H1 (cell line): ENCODE results near the gene RFLNA. TPM values are rescaled to one million over a fixed set of nuclear protein-coding genes. Genes with fewer than 3 reads are reported as not detected.
A peak's percentile ranks its signal among the peaks of the same experiment; 100 is the strongest.

Experiments used
- CTCF ChIA-PET: fragments of 300-600 bp; sonication (Branson Sonifier 250); formaldehyde crosslinking; loops from one replicate; lab custom pipeline; 2021; ENCODE audit not compliant: partially characterized antibody; lab: Charles Lee
- POLR2A ChIA-PET: fragments of 300-600 bp; sonication (Branson Sonifier 250); formaldehyde crosslinking; loops from one replicate; lab custom pipeline; 2021; ENCODE audit warnings: inconsistent platforms; ENCODE audit not compliant: partially characterized antibody; lab: Charles Lee
- DNase-seq, 2 experiments: peaks; one replicate each; pipeline versions ENCODE4 v3.0.0 to v3.0.0-alpha.2; 2010 to 2022; ENCODE audit warnings: low spot score in 2 of 2, low read depth in 1 of 2, mixed read lengths in 1 of 2
- FAIRE-seq: peaks from 2 replicates; lab custom pipeline; 2011; peaks lifted over from hg19 to GRCh38; lab: Jason Lieb, UNC
- H2AFZ ChIP-seq: 2 replicates; pipeline ENCODE4 v1.8.1; 2012; ENCODE audit warnings: low read length, inconsistent platforms
- H2AK5ac ChIP-seq: 2 replicates; pipeline ENCODE4 v1.6.1; 2013; ENCODE audit warnings: low read depth, low read length
- H2BK120ac ChIP-seq: replicated peaks from 2 replicates; pipeline ENCODE3; 2013; ENCODE audit warnings: low read depth, low read length, inconsistent platforms
- H2BK12ac ChIP-seq: 2 replicates; pipeline ENCODE4 v1.6.1; 2013; ENCODE audit warnings: low read depth, low read length
- H2BK15ac ChIP-seq: 2 replicates; pipeline ENCODE4 v1.6.1; 2013; ENCODE audit warnings: low read length
- H2BK20ac ChIP-seq: 2 replicates; pipeline ENCODE4 v1.6.1; 2013; ENCODE audit warnings: low read length
- H2BK5ac ChIP-seq: 2 replicates; pipeline ENCODE4 v1.6.1; 2013; ENCODE audit warnings: low read depth, low read length
- H3K14ac ChIP-seq: 2 replicates; pipeline ENCODE4 v1.6.1; 2013; ENCODE audit warnings: inconsistent platforms; ENCODE audit not compliant: insufficient read length
- H3K18ac ChIP-seq: 2 replicates; pipeline ENCODE4 v1.6.1; 2013; ENCODE audit warnings: low read length; ENCODE audit errors: extremely low read depth
- H3K23ac ChIP-seq: 2 replicates; pipeline ENCODE4 v1.6.1; 2013; ENCODE audit warnings: inconsistent platforms; ENCODE audit not compliant: insufficient read length
- H3K23me2 ChIP-seq: 2 replicates; pipeline ENCODE4 v1.6.1; 2013; ENCODE audit warnings: low read depth, low read length
- H3K27ac ChIP-seq: 2 replicates; pipeline ENCODE4 v1.6.1; 2011; ENCODE audit warnings: low read depth, low read length, inconsistent platforms
- H3K27me3 ChIP-seq, 4 experiments: replicated peaks in 1 of 4; 1 replicate in 1 of 4; 2 replicates in 3 of 4; pipeline versions ENCODE4 v1.6.1 to v1.8.1; 2011 to 2013; ENCODE audit warnings: low read length in 3 of 4, mild to moderate bottlenecking in 3 of 4, inconsistent platforms in 2 of 4, mixed read lengths in 2 of 4, moderate library complexity in 1 of 4; ENCODE audit not compliant: control insufficient read depth in 3 of 4, insufficient read depth in 3 of 4; ENCODE audit errors: extremely low read depth in 1 of 4
- H3K36me3 ChIP-seq, 4 experiments: 2 replicates each; pipeline versions ENCODE4 v1.6.1 to v1.8.1; 2011 to 2013; ENCODE audit warnings: mild to moderate bottlenecking in 4 of 4, low read length in 3 of 4, moderate library complexity in 2 of 4, control low read depth in 1 of 4, inconsistent platforms in 1 of 4; ENCODE audit not compliant: insufficient read depth in 4 of 4, control insufficient read depth in 2 of 4
- H3K4ac ChIP-seq: replicated peaks from 2 replicates; pipeline ENCODE3; 2013; ENCODE audit warnings: low read length, low read depth, mixed read lengths, inconsistent platforms; ENCODE audit not compliant: insufficient read length
- H3K4me1 ChIP-seq, 4 experiments: replicated peaks in 1 of 4; 1 replicate in 1 of 4; 2 replicates in 3 of 4; pipeline versions ENCODE4 v1.6.1 to v1.8.1; 2011 to 2013; ENCODE audit warnings: low read length in 3 of 4, inconsistent platforms in 2 of 4, mixed read lengths in 1 of 4; ENCODE audit not compliant: insufficient read depth in 4 of 4, control insufficient read depth in 3 of 4
- H3K4me2 ChIP-seq, 2 experiments: 2 replicates each; pipeline versions ENCODE4 v1.6.1 to v1.8.1; 2011 to 2013; ENCODE audit warnings: low read depth in 2 of 2, low read length in 2 of 2, control low read depth in 1 of 2, inconsistent platforms in 1 of 2, mild to moderate bottlenecking in 1 of 2; ENCODE audit not compliant: insufficient read depth in 1 of 2
- H3K4me3 ChIP-seq, 4 experiments: fragments of 200-600, 300-600 bp in 1 of 4; sonication (generic), shearing (Covaris generic), sonication (Bioruptor Twin) in 1 of 4; 2 replicates each; pipeline versions ENCODE4 v1.5.1 to v1.8.1; 2011 to 2016; ENCODE audit warnings: low read length in 4 of 4, low read depth in 3 of 4, control low read depth in 2 of 4, inconsistent platforms in 2 of 4, mild to moderate bottlenecking in 2 of 4, mixed read lengths in 1 of 4, moderate library complexity in 1 of 4; ENCODE audit not compliant: insufficient read depth in 2 of 4; ENCODE audit errors: extremely low read depth in 1 of 4
- H3K56ac ChIP-seq: replicated peaks from 2 replicates; pipeline ENCODE3; 2013; ENCODE audit warnings: low read depth, mild to moderate bottlenecking, mixed read lengths, low read length, inconsistent platforms; ENCODE audit not compliant: insufficient read length
- H3K79me1 ChIP-seq: 2 replicates; pipeline ENCODE4 v1.6.1; 2013; ENCODE audit warnings: low read depth, low read length, control low read depth
- H3K79me2 ChIP-seq, 2 experiments: 2 replicates each; pipeline versions ENCODE4 v1.6.1 to v1.8.1; 2012 to 2013; ENCODE audit warnings: low read length in 2 of 2, mild to moderate bottlenecking in 2 of 2, inconsistent platforms in 1 of 2; ENCODE audit not compliant: insufficient read depth in 2 of 2, control insufficient read depth in 1 of 2
- H3K9ac ChIP-seq, 4 experiments: replicated peaks in 1 of 4; 1 replicate in 1 of 4; 2 replicates in 3 of 4; pipeline versions ENCODE4 v1.6.1 to v1.8.1; 2011 to 2013; ENCODE audit warnings: low read depth in 3 of 4, low read length in 3 of 4, control low read depth in 2 of 4, mild to moderate bottlenecking in 2 of 4, moderate library complexity in 2 of 4, inconsistent platforms in 1 of 4; ENCODE audit errors: extremely low read depth in 1 of 4
- H3K9me3 ChIP-seq, 2 experiments: 2 replicates each; pipeline versions ENCODE4 v1.6.1 to v1.8.1; 2012 to 2013; ENCODE audit warnings: mild to moderate bottlenecking in 2 of 2, moderate library complexity in 2 of 2, control low read depth in 1 of 2, inconsistent platforms in 1 of 2, low read depth in 1 of 2, low read length in 1 of 2, mixed read lengths in 1 of 2; ENCODE audit not compliant: insufficient read depth in 2 of 2
- H4K20me1 ChIP-seq, 2 experiments: replicated peaks in 1 of 2; 2 replicates each; pipeline versions ENCODE3 to v1.8.1; 2011 to 2013; ENCODE audit warnings: inconsistent platforms in 2 of 2, low read length in 2 of 2, mild to moderate bottlenecking in 1 of 2; ENCODE audit not compliant: insufficient read depth in 2 of 2, control insufficient read depth in 1 of 2
- H4K5ac ChIP-seq: 2 replicates; pipeline ENCODE4 v1.6.1; 2013; ENCODE audit warnings: low read length, low read depth, mixed read lengths, inconsistent platforms; ENCODE audit not compliant: insufficient read length
- H4K8ac ChIP-seq: 2 replicates; pipeline ENCODE4 v1.8.0; 2013; ENCODE audit warnings: mild to moderate bottlenecking, moderate library complexity, low read length, inconsistent platforms; ENCODE audit not compliant: insufficient read depth; ENCODE audit errors: extremely low read depth
- H4K91ac ChIP-seq: replicated peaks from 2 replicates; pipeline ENCODE3; 2013; ENCODE audit warnings: low read length, mixed read lengths, inconsistent platforms; ENCODE audit not compliant: insufficient read length
- CHD1 ChIP-seq: IDR thresholded peaks from 2 replicates; pipeline ENCODE4 v1.6.1; 2012; ENCODE audit warnings: low read depth, low read length, improper control_type of control experiment
- SIN3A ChIP-seq, 2 experiments: IDR thresholded peaks in 1 of 2; conservative IDR thresholded peaks in 1 of 2; 2 replicates each; pipeline ENCODE4 v1.6.1; 2011 to 2012; ENCODE audit warnings: low read length in 2 of 2, improper control_type of control experiment in 1 of 2, low read depth in 1 of 2, mild to moderate bottlenecking in 1 of 2
- SUZ12 ChIP-seq: fragments of 200-600 bp; sonication (generic); IDR thresholded peaks from 2 replicates; pipeline ENCODE4 v1.6.1; 2012; ENCODE audit warnings: mild to moderate bottlenecking, inconsistent platforms, low read length, moderate library complexity, mixed read lengths
- WGBS, 2 experiments: shearing (Covaris generic) in 1 of 2; methylation state at CpG; one replicate each; pipeline versions ENCODE4 v1.1.6 to v1.1.7; 2013 to 2015; ENCODE audit warnings: low lambda C conversion rate in 2 of 2, mixed read lengths in 2 of 2, inconsistent platforms in 1 of 2, low coverage in 1 of 2, missing lambda C conversion rate in 1 of 2; ENCODE audit not compliant: insufficient replicate concordance in 2 of 2, insufficient coverage in 1 of 2, insufficient read length in 1 of 2; ENCODE audit errors: extremely low coverage in 1 of 2, missing lambda C conversion rate in 1 of 2; 5-methylcytosine and 5-hydroxymethylcytosine counted together
- polyA plus RNA-seq, 7 experiments: library from polyadenylated mRNA; depleted of rRNA in 3 of 7; stranded (reverse) in 5 of 7; unstranded in 2 of 7; fragments of >200 nt in 5 of 7; fragments of 200-250 nt in 2 of 7; gene quantifications; 1 replicate in 5 of 7; 2 replicates in 1 of 7; 4 replicates in 1 of 7; pipeline versions ENCODE4 v1.2.1 to v1.2.3, GENCODE V29; 2011 to 2013; ENCODE audit warnings: missing spikeins in 2 of 7, mixed read lengths in 2 of 7
- total RNA-seq: library from RNA; stranded (reverse); fragmentation: NEBNext Ultra II Directional; extraction: Animal tissue kit (Norgen Biotek cat#: 25700); gene quantifications from 2 replicates; pipeline ENCODE4 v1.2.1, GENCODE V29; 2021

RFLNA gene
- total and polyA plus RNA-seq, 2 of the 8 experiments (the other 6 are each of a cell fraction or from before 2014, with no cell fraction given): 6.4 to 6.6 TPM

- H3K79me1 ChIP-seq: 0 out of 2 replicates have a peak, but pooled peaks cover 2% of the 10 kb centered on the region
- 0 out of 2 replicates have a peak overlapping the region, but pooled peaks have one; percentile 5 for H2BK5ac ChIP-seq
- no peak overlapping the region for H2BK12ac ChIP-seq
- 0 out of 2 replicates have a peak overlapping the region, but pooled peaks have one; percentile 11 for H2BK20ac ChIP-seq
- H3K36me3 ChIP-seq: no peaks in the 10 kb centered on the region
- no peak overlapping the region for H4K8ac ChIP-seq
- FAIRE-seq: no peak
- CTCF ChIA-PET: interaction anchor here (0.5 to 1.6 kb wide), 5 partner anchors 259 to 656 kb away, joined by 3 to 4 read pairs (median 3); no protein-coding TSS in a partner anchor
- no peak overlapping the region for H2BK15ac ChIP-seq
- no peaks in the 10 kb centered on the region for H3K9me3 ChIP-seq
- H4K5ac ChIP-seq: no peak overlapping the region
- H3K4me2 ChIP-seq: peak overlapping the region; percentile 56 to 78
- no peak overlapping the region for H2BK120ac ChIP-seq
- H3K18ac ChIP-seq: no peak overlapping the region
- H3K56ac ChIP-seq: no peak overlapping the region
- 52% methylated on average over 21 of the region's 21 CpGs; no CpG with 5 or more reads in 1 of the 2 experiments for WGBS, 2 experiments
- peaks cover 3 to 23% (median 16%) of the 10 kb centered on the region in 4 experiments for H3K4me1 ChIP-seq
- no peak overlapping the region for H3K27ac ChIP-seq
- peaks cover 2% of the 10 kb centered on the region in 2 experiments for H4K20me1 ChIP-seq
- no peak overlapping the region for H4K91ac ChIP-seq
- peaks cover 11% of the 10 kb centered on the region; the same call in 1 of the 2 replicates for H3K23me2 ChIP-seq
- no peak overlapping the region for H3K4ac ChIP-seq
- no peak overlapping the region for H2AK5ac ChIP-seq
- peak overlapping the region in 3 of 4 experiments; percentile 18 to 60 (median 23); a peak in 5 of 8 replicates for H3K4me3 ChIP-seq
- H3K9ac ChIP-seq: no peak overlapping the region; a peak in 1 of 7 replicates
- H3K79me2 ChIP-seq: no peaks in the 10 kb centered on the region
- H3K14ac ChIP-seq: no peak overlapping the region
- TF ChIP-seq CHD1: no peak
- no peak for TF ChIP-seq SIN3A (conservative IDR thresholded peaks at IDR 0.05 in 1 of 2, IDR thresholded peaks at IDR 0.05 in 1 of 2; ENCODE audit: low read depth in 1 of 2, low read length in 2 of 2)
- no peak for TF ChIP-seq SUZ12
- TF ChIP-seq, all 59 proteins: peak for 0
- Histone ChIP-seq H3K27me3 (peaks cover 3 to 36% (median 23%) of the 10 kb centered on the region in 4 experiments; a peak in 6 of 7 replicates), H3K23ac (no peak overlapping the region), H2AFZ (no peak overlapping the region)
- POLR2A ChIA-PET: interaction anchor here (0.6 to 1.6 kb wide), 4 partner anchors 10 to 476 kb away, joined by 3 to 4 read pairs (median 3); no protein-coding TSS in a partner anchor
- no peak for DNase-seq
Measured at GRCh38 chr12:124296295-124296915, 1.5 kb downstream of the RFLNA start.
